Calu3 (cell line): ENCODE measurements around the gene ARL15. TPM values are rescaled to one million over a fixed set of nuclear protein-coding genes. Genes with fewer than 3 reads are reported as not detected.
A peak's percentile ranks its signal among the peaks of the same experiment; 100 is the strongest.

Experiments
- BruUV-seq: library from RNA; stranded (reverse); fragments of 400-500 nt; replicated peaks from 2 replicates; lab custom pipeline; 2021; lab: Mats Ljungman, UMichigan
- CTCF ChIA-PET: fragments of 300-600 bp; sonication (Branson Sonifier 250); formaldehyde crosslinking; loops from one replicate; lab custom pipeline; 2022; ENCODE audit warnings: antibody characterized with exemption; lab: Charles Lee
- DNase-seq: peaks from one replicate; pipeline ENCODE4 v3.0.0; 2022
- H3K27ac Mint-ChIP-seq: one replicate; pipeline ENCODE4 v1.8.0; 2022; ENCODE audit warnings: mixed read lengths; ENCODE audit not compliant: unreplicated experiment
- H3K27me3 Mint-ChIP-seq: one replicate; pipeline ENCODE4 v1.8.0; 2022; ENCODE audit warnings: mixed read lengths; ENCODE audit not compliant: unreplicated experiment
- H3K36me3 Mint-ChIP-seq: one replicate; pipeline ENCODE4 v1.8.0; 2022; ENCODE audit warnings: mild to moderate bottlenecking, moderate library complexity, mixed read lengths; ENCODE audit not compliant: insufficient read depth, unreplicated experiment
- H3K4me1 Mint-ChIP-seq: one replicate; pipeline ENCODE4 v1.8.0; 2022; ENCODE audit warnings: mild to moderate bottlenecking, low read depth, mixed read lengths; ENCODE audit not compliant: unreplicated experiment
- H3K4me3 Mint-ChIP-seq: one replicate; pipeline ENCODE4 v1.8.0; 2022; ENCODE audit warnings: mild to moderate bottlenecking, low read depth, moderate library complexity, mixed read lengths; ENCODE audit not compliant: unreplicated experiment
- H3K9me3 Mint-ChIP-seq: one replicate; pipeline ENCODE4 v1.8.0; 2022; ENCODE audit warnings: low read depth, mixed read lengths; ENCODE audit not compliant: unreplicated experiment
- CTCF ChIP-seq: fragments of 200-600 bp; IDR thresholded peaks from one replicate; pipeline ENCODE4 v1.8.0; 2022; ENCODE audit warnings: antibody characterized with exemption; ENCODE audit not compliant: unreplicated experiment
- intact Hi-C: fragments of 100-400 bp; cut with micrococcal nuclease; formaldehyde crosslinking; loops from one replicate; pipeline ENCODE4 v1.10.0; 2022; ENCODE audit not compliant: unreplicated experiment
- total RNA-seq: library from RNA; stranded (reverse); gene quantifications from 2 replicates; pipeline ENCODE4 v1.2.3, GENCODE V29; 2022

ARL15 gene
- total RNA-seq, 1 experiment from 2014 or later = 15.1 TPM

- H3K4me3 Mint-ChIP-seq = no peak overlapping the region
- TF ChIP-seq CTCF = no peak
- H3K9me3 Mint-ChIP-seq = no peaks in the 10 kb centered on the region
- peaks cover 26% of the 10 kb centered on the region for H3K4me1 Mint-ChIP-seq
- no peak for DNase-seq
- H3K27ac Mint-ChIP-seq = no peak overlapping the region
- H3K27me3 Mint-ChIP-seq = no peaks in the 10 kb centered on the region
- intact Hi-C loops = no loop called here
- H3K36me3 Mint-ChIP-seq = no peaks in the 10 kb centered on the region
- CTCF ChIA-PET = no interaction called here
- no TSS peak for BruUV-seq
Measured at GRCh38 chr5:54206580-54207229, 103.7 kb downstream of the ARL15 start.

- no peak overlapping the region for H3K27ac Mint-ChIP-seq
Measured at GRCh38 chr5:54205918-54206317, 104.5 kb downstream of the ARL15 start.

GRCh38 chr5:54205453-54205852 is 104.9 kb downstream of the ARL15 start:
- H3K4me3 Mint-ChIP-seq = peak overlapping the region; percentile 6
- BruUV-seq = no TSS peak
- no peak for DNase-seq
- intact Hi-C loops = no loop called here
- H3K9me3 Mint-ChIP-seq = peaks cover 6% of the 10 kb centered on the region
- H3K4me1 Mint-ChIP-seq = peaks cover 26% of the 10 kb centered on the region
- CTCF ChIA-PET = interaction anchor here (0.6 kb wide), 1 partner anchor 775 kb away, joined by 4 read pairs; no protein-coding TSS in a partner anchor
- no peaks in the 10 kb centered on the region for H3K36me3 Mint-ChIP-seq
- no peak for TF ChIP-seq CTCF
- H3K27me3 Mint-ChIP-seq = no peaks in the 10 kb centered on the region
- no peak overlapping the region for H3K27ac Mint-ChIP-seq

More at GRCh38 chr5:54205918-54206317, 104.5 kb downstream of the ARL15 start:
- no peak for TF ChIP-seq CTCF
- peaks cover 26% of the 10 kb centered on the region for H3K4me1 Mint-ChIP-seq
- intact Hi-C loops = no loop called here
- no peaks in the 10 kb centered on the region for H3K27me3 Mint-ChIP-seq
- CTCF ChIA-PET = interaction anchor here (0.6 kb wide), 1 partner anchor 775 kb away, joined by 4 read pairs; no protein-coding TSS in a partner anchor
- BruUV-seq = no TSS peak
- no peaks in the 10 kb centered on the region for H3K36me3 Mint-ChIP-seq
- no peak overlapping the region for H3K4me3 Mint-ChIP-seq
- peaks cover 6% of the 10 kb centered on the region for H3K9me3 Mint-ChIP-seq
- DNase-seq = no peak

- CTCF ChIA-PET = no interaction called here
- BruUV-seq = no TSS peak
- Mint-ChIP-seq H3K9me3 (peaks cover 6% of the 10 kb centered on the region), H3K4me1 (no peaks in the 10 kb centered on the region), H3K4me3 (no peak overlapping the region), H3K27me3 (no peaks in the 10 kb centered on the region), H3K36me3 (no peaks in the 10 kb centered on the region), H3K27ac (no peak overlapping the region)
- DNase-seq = no peak
- intact Hi-C loops = no loop called here
- no peak for TF ChIP-seq CTCF
Measured at GRCh38 chr5:54197018-54197417, 113.4 kb downstream of the ARL15 start.
